Measurements from ENCODE around the gene RNU6-1.

Gene RNU6-1

GRCh38 chr15:67803996-67804843, 35.6 kb downstream of the RNU6-1 start:
- no peak for DNase-seq (ENCODE audit: low read depth in 2 of 3, low spot score in 2 of 3)

- no peak for DNase-seq (ENCODE audit: low read depth in 2 of 3, low spot score in 2 of 3)
These were observed 36.5 kb downstream of the RNU6-1 start for GRCh38 chr15:67803299-67803698.

- no peak for DNase-seq (ENCODE audit: low read depth in 2 of 3, low spot score in 2 of 3)
These were observed 37.6 kb downstream of the RNU6-1 start for GRCh38 chr15:67801926-67802914.

GRCh38 chr15:67801142-67801541, 38.7 kb downstream of the RNU6-1 start:
- no peak for DNase-seq (ENCODE audit: low read depth in 2 of 3, low spot score in 2 of 3)

- DNase-seq (ENCODE audit: low read depth in 2 of 3, low spot score in 2 of 3): no peak
These were observed 40.0 kb downstream of the RNU6-1 start for GRCh38 chr15:67799801-67800205.

GRCh38 chr15:67796196-67797127, 43.4 kb downstream of the RNU6-1 start:
- no peak for DNase-seq (ENCODE audit: low read depth in 2 of 3, low spot score in 2 of 3)

- DNase-seq (ENCODE audit: low read depth in 2 of 3, low spot score in 2 of 3): peak in 1 of 3 experiments; percentile 30
These were observed 44.8 kb downstream of the RNU6-1 start for GRCh38 chr15:67794832-67795574.

GRCh38 chr15:67792250-67792942, 47.4 kb downstream of the RNU6-1 start:
- DNase-seq (ENCODE audit: low read depth in 2 of 3, low spot score in 2 of 3): no peak

GRCh38 chr15:67790610-67791319, 49.1 kb downstream of the RNU6-1 start:
- DNase-seq (ENCODE audit: low read depth in 2 of 3, low spot score in 2 of 3): no peak

All from activated CD8-positive, alpha-beta memory T cell treated with anti-CD3 and anti-CD28 coated beads for 48 hours (primary cell).